ENCODE data around the gene LRRC7.

Gene LRRC7

DNA sequence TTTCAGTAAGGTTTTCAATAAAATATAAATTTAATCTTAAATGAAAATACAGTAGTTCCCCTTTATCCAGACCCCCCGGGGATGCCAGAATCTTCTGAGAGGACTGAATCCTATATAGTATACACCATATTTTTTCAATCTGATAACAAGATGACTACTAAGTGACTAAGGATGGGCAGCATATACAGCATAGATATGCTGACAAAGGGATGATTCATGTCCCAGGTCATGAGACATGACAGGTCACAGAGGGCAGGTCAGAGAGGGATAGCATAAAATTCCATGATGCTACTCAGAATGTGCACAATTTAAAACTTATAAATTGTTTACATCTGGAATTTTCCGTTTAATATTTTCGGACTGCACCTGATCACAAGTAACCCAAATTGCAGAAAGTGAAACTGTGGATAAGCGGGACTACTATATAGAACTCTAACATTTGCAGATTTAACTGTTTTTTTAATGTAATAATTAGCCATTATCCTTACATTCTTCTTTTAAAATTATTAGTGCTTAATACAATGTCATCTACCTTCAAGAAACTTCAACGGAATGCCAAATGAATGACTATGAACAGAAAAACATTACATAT lies 588.9 kb downstream of the LRRC7 start:
- no peak for DNase-seq (ENCODE audit: extremely low read depth, low read depth)
- TF ChIP-seq, protein P1, sequence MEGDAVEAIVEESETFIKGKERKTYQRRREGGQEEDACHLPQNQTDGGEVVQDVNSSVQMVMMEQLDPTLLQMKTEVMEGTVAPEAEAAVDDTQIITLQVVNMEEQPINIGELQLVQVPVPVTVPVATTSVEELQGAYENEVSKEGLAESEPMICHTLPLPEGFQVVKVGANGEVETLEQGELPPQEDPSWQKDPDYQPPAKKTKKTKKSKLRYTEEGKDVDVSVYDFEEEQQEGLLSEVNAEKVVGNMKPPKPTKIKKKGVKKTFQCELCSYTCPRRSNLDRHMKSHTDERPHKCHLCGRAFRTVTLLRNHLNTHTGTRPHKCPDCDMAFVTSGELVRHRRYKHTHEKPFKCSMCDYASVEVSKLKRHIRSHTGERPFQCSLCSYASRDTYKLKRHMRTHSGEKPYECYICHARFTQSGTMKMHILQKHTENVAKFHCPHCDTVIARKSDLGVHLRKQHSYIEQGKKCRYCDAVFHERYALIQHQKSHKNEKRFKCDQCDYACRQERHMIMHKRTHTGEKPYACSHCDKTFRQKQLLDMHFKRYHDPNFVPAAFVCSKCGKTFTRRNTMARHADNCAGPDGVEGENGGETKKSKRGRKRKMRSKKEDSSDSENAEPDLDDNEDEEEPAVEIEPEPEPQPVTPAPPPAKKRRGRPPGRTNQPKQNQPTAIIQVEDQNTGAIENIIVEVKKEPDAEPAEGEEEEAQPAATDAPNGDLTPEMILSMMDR (IDR thresholded peaks at IDR 0.05; ENCODE audit: low read depth, low read length), result no peak

DNA sequence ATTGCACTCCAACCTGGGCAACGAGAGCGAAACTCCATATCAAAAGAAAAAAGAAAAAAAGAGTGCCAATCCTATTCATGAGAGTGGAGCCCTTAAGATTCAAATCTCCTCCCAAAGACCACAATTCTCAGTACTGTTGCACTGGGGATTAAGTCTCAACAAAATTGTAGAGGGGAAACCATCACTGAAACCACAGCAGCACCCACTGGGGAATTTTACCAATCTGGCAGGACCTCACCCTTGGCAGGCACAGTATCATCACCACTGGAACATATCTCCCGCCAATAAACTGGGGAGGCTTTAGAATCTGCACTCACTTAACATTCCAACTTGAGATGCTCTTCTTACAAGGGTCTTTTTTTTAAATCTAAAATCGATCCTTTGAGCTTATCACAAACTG lies 596.6 kb downstream of the LRRC7 start:
- TF ChIP-seq, protein P1 (IDR thresholded peaks at IDR 0.05; ENCODE audit: low read depth, low read length), result no peak
- DNase-seq (ENCODE audit: extremely low read depth, low read depth), result no peak

DNA sequence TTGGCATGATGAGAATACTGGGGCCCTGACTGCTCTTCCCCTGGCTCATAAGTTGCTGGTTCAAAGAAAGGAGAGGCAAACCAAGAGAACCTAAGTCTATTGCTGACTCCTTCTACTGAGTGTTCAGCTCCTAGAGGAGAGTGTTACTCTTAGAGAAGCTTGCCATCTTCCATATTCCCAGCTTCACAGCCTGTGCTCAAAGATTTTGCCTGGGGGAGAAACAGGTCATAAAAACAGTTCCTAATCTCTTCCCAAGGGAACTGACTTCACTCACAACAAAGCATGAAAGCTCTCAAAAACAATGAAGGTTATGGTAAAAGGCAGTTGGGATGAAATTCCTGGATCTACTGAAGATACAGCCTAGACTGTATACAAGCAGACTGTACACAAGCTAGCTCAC lies 600.6 kb downstream of the LRRC7 start:
- no peak for DNase-seq (ENCODE audit: extremely low read depth, low read depth)
- TF ChIP-seq, protein P1 (IDR thresholded peaks at IDR 0.05; ENCODE audit: low read depth, low read length), result no peak

DNA sequence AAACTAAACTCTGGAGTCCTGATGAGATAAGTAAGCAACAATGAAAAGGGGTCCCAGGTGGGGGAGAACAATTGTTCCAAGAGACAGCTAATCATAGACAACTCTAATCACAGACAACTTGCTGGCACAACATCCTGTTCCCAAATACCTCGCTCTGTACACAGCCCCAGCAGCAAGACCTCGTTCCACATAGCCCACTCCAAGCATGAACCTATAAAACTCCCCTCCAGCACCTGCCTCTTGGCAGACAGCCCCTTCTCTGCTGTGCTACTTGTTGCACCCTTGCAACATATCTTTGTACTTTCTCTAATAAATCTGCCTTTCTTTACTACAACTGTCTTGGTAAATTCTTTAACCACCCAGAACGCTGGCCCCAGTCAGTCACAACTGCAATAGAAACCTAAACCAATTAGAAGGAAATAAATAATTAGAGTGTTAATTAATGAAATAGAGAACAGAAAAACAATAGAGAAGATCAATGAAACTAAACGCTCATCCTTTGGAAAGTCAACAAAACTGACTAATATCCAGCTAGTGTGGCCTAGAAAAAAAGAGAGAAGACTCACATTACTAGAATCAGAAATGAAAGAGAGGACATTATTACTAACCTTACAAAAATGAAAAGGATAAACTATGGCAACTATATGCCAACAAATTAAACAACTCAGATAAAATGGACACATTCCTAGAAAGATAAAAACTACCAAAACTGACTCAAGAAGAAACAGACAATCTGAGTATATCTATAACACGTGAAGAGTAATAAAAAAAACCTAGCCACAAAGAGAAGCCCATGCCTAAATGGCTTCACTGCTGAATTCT lies 601.5 kb downstream of the LRRC7 start:
- TF ChIP-seq, protein P1 (IDR thresholded peaks at IDR 0.05; ENCODE audit: low read depth, low read length), result no peak
- DNase-seq (ENCODE audit: extremely low read depth, low read depth), result no peak

DNA sequence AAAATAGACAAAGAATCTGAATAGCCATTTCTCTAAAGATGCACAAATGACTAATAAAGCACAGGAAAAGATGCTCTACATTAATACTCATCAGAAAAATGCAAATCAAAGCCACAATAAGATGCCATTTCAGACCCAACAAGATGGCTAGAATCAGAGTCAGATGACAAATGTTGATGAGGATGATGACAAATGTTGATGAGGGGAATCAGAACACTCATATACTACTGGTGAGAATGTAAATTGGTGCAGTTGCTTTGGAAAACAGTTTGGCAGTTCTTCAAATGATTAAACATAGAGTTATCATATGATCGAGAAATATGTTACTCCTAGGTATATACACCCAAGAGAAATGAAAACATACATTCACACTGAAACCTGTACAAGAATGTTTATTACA lies 603.8 kb downstream of the LRRC7 start:
- DNase-seq (ENCODE audit: extremely low read depth, low read depth), result no peak
- TF ChIP-seq, protein P1 (IDR thresholded peaks at IDR 0.05; ENCODE audit: low read depth, low read length), result no peak

All from AG09319 (cell line).